Esophagus muscularis mucosa (tissue), 3 donors: ENCODE data around the gene PRRX2.

Source experiments
- POLR2A ChIP-seq: fragments of 450-650 bp; IDR thresholded peaks from one replicate; pipeline ENCODE4 v1.6.1; 2017; ENCODE audit warnings: antibody characterized with exemption, moderate library complexity, mild to moderate bottlenecking, low read depth
- TF ChIP-seq, protein P1 (sequence below), 3 experiments: fragments of 200-600 bp in 2 of 3; fragments of 450-650 bp in 1 of 3; sonication (generic) in 2 of 3; IDR thresholded peaks; one replicate each; pipeline ENCODE4 v1.5.1; 2017 to 2019; ENCODE audit warnings: antibody characterized with exemption in 3 of 3, mild to moderate bottlenecking in 2 of 3, moderate library complexity in 1 of 3

DNA sequence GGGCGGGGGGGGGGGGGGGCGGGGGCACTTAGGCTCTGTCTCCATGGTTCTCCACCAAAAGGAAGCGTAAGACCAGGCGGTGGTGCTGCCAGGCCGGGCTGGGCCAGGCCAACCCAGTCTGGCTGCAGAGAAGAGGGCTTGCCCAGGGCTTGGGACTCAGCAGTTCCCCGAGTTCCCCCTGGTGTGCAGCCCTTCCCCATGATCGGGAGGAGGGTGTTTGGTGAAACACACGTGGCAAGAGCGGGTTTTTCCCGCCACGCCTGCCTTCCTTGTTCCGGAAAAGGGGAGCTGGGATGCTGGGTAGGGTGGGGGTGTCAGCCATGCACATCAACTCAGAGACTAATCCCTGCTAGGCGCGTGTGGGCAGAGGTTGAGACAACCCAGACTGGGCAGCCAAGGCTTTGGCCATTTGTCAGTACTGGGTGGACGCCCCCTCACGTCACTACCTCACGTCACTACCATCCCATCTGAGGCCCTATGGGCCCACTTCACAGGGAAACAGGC lies 32.9 kb downstream of the PRRX2 start:
- TF ChIP-seq POLR2A = no peak
- TF ChIP-seq, protein P1, sequence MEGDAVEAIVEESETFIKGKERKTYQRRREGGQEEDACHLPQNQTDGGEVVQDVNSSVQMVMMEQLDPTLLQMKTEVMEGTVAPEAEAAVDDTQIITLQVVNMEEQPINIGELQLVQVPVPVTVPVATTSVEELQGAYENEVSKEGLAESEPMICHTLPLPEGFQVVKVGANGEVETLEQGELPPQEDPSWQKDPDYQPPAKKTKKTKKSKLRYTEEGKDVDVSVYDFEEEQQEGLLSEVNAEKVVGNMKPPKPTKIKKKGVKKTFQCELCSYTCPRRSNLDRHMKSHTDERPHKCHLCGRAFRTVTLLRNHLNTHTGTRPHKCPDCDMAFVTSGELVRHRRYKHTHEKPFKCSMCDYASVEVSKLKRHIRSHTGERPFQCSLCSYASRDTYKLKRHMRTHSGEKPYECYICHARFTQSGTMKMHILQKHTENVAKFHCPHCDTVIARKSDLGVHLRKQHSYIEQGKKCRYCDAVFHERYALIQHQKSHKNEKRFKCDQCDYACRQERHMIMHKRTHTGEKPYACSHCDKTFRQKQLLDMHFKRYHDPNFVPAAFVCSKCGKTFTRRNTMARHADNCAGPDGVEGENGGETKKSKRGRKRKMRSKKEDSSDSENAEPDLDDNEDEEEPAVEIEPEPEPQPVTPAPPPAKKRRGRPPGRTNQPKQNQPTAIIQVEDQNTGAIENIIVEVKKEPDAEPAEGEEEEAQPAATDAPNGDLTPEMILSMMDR (IDR thresholded peaks at IDR 0.05) = no peak
